Loucy (cell line): ENCODE results near the gene HBS1L.

Experiments used
- EZH2phosphoT487 ChIP-seq: fragments of 200-600 bp; IDR thresholded peaks from 2 replicates; pipeline ENCODE4 v1.6.1; 2018; ENCODE audit warnings: antibody characterized with exemption, mild to moderate bottlenecking, moderate library complexity, borderline replicate concordance
- TF ChIP-seq, protein P1 (sequence below): fragments of 200-600 bp; sonication (generic); conservative IDR thresholded peaks from 2 replicates; pipeline ENCODE4 v1.5.1; 2014; ENCODE audit warnings: mild to moderate bottlenecking, antibody characterized with exemption, low read length

DNA sequence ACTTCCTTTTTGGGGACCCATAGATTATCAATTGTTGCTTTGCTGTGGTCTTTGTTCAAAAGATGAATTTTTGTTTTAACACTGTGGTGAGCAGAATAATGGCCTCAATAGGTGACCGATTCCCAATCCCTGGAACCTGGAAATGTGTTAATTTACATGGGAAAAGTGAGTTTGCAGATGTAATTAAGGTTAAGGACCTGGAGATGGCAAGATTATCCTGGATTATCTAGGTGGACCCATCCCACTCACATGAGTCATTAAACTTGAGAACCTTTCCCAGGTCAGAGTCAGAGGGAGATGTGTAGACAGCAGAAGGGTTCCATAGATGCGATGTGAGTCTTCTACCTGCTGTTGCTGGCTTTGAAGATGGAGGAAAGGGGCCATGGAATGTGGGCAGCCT, 36.2 kb upstream of the HBS1L start:
- TF ChIP-seq EZH2phosphoT487, result no peak
- TF ChIP-seq, protein P1, sequence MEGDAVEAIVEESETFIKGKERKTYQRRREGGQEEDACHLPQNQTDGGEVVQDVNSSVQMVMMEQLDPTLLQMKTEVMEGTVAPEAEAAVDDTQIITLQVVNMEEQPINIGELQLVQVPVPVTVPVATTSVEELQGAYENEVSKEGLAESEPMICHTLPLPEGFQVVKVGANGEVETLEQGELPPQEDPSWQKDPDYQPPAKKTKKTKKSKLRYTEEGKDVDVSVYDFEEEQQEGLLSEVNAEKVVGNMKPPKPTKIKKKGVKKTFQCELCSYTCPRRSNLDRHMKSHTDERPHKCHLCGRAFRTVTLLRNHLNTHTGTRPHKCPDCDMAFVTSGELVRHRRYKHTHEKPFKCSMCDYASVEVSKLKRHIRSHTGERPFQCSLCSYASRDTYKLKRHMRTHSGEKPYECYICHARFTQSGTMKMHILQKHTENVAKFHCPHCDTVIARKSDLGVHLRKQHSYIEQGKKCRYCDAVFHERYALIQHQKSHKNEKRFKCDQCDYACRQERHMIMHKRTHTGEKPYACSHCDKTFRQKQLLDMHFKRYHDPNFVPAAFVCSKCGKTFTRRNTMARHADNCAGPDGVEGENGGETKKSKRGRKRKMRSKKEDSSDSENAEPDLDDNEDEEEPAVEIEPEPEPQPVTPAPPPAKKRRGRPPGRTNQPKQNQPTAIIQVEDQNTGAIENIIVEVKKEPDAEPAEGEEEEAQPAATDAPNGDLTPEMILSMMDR, result no peak
